HG03280 (cell line): Measurements from ENCODE around the gene TNFAIP6.

ENCODE experiments used
- ATAC-seq: cut with Tn5 transposase; IDR thresholded peaks from one replicate; pipeline ENCODE4 v1.9.1; 2021; ENCODE audit warnings: mild to moderate bottlenecking, moderate library complexity; ENCODE audit not compliant: unreplicated experiment

TNFAIP6 gene

DNA sequence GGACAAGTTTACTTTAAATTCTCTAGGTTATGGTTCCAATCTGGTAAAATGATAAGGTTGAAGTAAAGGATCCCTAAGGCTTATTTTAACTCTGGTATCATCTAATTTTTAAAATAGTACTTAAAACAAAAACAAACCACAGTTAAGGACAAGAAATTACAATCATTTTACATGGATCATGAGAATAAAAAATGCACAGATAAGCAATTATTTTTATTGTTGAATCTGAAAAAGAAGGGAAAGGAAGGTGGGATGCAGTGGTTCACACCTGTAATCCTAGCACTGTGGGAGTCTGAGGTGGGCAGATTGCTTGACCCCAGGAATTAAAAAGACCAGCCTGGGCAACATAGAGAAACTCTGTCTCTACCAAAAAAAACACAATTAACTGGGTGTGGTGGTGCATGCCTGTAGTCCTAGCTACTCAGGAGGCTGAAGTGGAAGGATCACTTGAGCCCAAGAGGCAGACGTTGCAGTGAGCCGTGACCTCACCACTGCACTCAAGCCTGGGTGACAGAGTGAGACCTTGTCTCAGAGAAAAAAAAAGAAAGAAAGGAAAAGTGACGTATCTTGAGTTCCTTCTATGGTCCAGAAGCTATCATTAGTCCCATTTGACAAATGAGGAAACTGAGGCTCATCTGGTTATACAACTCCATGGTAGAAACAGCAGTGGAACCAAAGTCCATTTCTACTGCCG is 2.5 kb downstream of the TNFAIP6 start:
- ATAC-seq = no peak

GRCh38 chr2:151361674-151362370 is 4.4 kb downstream of the TNFAIP6 start:
- no peak for ATAC-seq

DNA sequence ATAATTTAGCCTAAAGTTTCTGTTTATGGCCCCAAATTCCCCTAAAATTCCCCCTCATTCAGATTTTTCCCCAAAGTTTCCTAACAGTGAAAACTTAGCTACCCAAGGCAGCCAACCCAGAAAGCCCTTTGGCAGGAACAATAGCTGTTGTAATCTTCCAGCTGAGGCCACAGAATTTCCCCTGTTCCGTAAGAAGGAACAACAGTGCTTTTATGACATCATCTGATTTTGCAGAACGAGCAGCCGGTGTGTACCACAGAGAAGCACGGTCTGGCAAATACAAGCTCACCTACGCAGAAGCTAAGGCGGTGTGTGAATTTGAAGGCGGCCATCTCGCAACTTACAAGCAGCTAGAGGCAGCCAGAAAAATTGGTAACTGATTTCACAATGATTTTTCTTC is 6.3 kb downstream of the TNFAIP6 start:
- peak; percentile 65 for ATAC-seq

- ATAC-seq = no peak
These were observed 10.2 kb downstream of the TNFAIP6 start for GRCh38 chr2:151367571-151367970.

GRCh38 chr2:151374436-151374835 is 17.0 kb downstream of the TNFAIP6 start:
- ATAC-seq = peak; percentile 94

GRCh38 chr2:151379169-151379568 is 21.8 kb downstream of the TNFAIP6 start:
- ATAC-seq = no peak

GRCh38 chr2:151380580-151381235 is 23.3 kb downstream of the TNFAIP6 start:
- ATAC-seq = no peak

DNA sequence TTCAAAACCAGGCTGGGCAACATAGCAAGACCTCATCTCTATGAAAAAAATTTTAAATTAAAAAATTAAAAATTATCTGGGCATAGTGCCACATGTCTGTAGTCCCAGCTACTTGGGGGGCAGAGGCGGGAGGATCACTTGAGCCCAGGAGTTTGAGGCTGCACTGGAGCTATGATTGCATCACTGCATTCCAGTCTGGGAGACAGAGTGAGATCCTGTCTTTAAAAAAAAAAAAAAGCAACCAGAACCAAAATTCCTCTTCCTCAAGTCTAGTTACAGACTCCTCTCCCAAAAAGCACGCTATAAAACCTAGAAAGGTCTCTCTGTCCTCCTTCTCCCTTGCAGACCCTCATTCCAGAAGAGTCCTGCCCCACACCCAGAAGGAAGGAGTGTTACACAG is 23.9 kb downstream of the TNFAIP6 start:
- no peak for ATAC-seq

DNA sequence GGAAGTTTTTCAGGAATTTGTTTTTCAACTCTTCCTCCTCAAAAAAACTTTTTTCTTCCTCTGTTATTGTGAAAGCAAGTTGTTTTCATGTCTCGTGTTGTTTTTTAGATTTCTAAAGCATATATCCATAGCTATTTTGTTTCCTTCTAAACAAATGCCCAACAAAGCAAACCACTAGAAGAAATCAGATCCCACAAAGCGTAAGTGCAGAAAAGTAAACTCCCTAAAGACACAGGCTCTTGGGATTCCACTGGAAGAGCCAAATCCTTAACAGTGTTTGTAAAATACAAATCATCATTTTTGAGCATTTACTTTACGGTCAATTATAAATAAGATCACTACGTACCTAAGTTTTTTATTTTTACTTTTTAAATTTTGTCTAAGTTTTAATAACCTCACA is 30.6 kb downstream of the TNFAIP6 start:
- no peak for ATAC-seq

- ATAC-seq = no peak
These were observed 34.0 kb downstream of the TNFAIP6 start for GRCh38 chr2:151391436-151391835.

DNA sequence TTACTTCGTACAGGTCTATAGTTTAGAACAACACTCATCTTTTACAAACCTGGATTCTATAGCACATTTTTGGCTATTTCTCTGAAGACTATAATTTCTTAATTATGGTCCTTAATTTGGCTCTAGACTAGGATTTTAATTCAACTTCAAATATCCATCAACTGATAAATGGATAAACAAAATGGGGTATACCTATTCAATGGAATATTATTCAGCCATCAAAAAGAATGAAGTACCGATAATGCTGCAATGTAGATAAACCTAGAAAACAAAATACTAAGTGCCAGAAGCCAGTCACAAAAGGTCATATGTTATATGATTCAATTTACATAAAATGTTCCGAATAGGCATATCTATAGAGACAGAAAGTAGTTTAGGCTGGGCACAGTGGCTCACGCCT is 37.1 kb downstream of the TNFAIP6 start:
- ATAC-seq = no peak

DNA sequence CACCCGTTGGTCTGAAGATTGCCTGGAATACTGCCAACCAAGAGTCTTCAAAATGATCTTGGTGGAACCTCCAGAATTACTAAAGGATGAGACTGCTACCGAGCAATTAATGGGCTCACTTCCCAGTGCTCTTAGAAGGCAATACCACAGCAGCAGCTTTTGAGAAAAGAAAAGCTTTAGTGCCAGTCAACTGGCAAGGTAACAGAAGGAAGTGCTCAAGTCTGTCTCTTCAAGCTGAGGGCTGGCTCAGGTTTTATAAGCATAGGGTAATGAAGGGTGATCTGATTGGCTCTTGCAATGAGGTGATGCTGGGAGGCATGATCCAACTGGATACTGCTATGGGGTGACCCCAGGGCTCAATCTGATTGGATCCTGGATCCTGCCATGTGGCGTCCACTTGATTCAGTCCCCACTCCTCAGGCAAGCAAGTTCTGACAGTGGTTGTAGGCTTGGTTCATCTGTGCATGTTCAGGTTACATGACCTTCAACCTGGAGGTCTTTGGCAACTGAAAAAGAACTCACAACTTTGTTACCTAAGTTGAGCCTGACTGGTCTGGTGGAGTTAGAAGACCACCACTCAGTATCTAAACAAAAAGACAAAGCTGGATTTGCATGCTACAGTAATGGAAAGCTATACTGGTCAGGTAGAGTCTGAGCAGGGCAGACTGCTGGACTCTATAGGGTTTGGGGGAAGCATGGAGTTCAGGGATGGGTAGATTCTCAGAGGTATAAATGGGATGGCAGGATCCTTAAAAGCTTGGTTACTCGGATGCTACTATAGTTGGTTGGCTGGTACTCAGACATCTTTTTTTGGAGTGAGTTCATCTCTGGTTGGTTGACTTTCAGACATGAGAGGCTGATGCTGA is 38.4 kb downstream of the TNFAIP6 start:
- ATAC-seq = no peak

DNA sequence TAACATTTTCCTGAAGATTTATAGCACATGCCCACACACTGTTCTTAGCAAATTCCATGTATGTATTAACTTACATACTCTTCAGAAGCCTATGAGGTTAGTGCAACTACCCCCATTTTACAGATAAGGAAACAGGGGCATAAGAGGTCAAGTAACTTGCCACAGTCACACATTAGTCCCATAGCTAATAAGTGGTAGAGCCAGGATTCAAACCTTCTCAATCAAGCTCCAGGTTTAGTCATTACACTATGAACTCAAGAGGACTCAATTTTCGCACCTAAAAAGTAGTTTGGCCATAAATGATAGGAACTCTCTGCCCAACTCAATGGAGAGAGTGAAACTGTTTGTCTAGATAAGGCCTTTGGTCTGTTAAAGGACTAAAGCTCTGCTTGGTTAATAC is 42.6 kb downstream of the TNFAIP6 start:
- no peak for ATAC-seq

DNA sequence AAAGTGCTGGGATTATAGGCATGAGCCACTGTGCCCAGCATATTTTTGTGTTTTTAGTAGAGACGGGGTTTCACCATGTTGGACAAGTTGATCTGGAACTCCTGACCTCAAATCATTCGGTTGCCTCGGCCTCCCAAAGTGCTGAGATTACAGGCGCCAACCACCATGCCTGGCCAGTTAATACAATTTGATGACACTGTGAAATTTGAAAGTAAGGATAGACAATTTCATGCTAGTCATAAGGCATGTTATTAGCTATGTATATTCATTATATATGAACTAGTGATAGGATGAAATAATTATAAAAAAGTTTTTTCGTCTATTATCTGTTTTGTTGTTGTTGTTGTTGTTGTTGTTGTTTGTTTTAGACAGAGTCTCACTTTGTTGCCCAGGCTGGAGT is 43.8 kb downstream of the TNFAIP6 start:
- no peak for ATAC-seq

DNA sequence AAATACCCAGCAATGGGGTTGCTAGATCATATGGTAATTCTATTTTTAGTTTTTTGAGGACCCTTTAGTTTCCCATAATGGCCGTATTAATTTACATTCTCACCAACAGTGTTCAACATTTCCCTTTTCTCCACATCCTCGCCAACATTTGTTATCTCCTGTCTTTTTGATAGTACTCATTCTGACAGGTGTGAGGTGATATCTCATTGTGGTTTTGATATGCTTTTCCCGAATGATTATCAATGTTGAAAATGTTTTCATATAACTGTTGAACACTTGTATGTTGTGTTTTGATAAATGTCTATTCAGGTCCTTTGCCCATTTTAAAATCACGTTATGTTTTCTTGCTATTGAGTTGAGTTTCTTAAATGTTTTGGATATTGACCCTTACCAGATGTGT is 46.5 kb downstream of the TNFAIP6 start:
- no peak for ATAC-seq

DNA sequence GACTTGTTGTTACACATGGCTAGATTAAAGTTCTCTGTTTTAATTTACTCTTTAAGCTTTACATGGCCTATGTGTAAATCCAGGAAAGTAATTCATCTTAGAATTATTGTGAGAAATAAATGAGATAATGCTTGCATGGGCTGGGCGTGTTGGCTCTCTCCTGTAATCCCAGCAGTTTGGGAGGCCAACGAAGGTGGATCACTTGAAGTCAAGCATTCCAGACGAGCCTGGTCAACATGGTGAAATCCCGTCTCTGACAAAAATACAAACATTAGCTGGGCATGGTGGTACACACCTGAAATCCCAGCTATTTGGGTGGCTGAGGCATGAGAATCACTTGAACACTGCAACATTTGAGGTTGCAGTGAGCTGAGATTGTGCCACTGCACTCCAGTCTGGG is 48.0 kb downstream of the TNFAIP6 start:
- ATAC-seq = no peak

DNA sequence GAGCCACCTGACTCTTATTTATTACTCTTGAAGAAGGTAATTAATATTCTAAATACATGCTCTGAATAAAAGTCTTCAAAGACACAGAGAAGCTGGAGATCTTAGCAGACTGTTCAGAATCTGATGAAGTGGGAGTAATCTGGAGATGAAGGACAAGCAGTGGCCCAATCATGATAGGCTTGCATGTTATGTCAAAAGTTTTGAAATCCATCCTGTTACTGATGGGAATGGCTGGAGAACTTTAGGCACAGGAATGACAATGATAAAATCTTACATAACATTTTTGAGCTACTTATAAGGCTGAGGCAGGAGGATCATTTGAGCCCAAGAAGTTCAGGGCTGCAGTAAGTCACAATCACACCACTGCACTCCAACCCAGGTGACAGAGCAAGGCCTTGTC is 49.9 kb downstream of the TNFAIP6 start:
- no peak for ATAC-seq

- no peak for ATAC-seq
These were observed 51.6 kb downstream of the TNFAIP6 start for GRCh38 chr2:151408788-151409600.

DNA sequence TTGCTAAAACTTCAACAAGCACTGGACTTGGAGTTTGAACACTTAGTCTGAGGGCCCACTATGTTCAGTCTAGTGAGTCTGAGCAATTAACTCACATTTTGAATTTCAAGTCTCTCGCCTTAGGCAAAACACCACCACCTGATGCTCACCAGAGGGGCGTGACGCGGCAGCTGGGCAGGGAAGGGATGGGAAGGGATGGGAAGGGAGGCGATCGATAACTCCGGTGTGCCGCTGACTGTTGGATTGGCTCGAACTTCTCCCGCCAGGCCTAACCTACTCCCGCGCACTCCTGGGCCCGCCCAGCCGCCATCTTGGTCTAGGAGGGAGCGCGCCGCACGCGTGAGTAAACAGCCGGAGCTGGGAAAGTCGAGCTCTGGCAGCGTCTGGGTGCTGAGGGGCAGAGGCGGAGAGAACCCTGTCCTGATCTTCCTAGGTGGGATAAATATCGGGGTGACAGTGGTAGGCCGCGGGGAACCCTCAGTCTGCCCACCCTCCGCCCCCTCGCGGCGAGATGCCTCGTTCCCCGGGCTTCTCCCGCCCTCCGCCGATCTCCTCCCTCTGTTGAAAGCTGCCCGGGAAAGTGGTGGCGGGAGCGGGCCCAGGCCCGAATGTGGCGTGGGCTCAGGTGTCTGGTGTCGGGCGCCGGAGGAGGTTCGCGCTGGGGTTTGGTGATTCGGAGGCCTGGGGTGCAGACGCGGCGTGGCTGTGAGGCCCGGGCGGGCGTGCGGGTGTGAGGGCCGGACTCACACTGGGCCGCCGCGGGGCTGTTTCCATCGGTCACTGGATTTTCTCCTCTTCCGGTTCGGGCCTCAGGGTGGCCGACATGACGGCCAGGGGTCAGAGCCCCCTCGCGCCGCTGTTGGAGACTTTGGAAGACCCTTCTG is 52.5 kb downstream of the TNFAIP6 start, which contains the start of gene RIF1:
Gene RIF1 (plus strand): TSS at position 302 of the 884 bp plus-strand sequence. CDS start 522 bp downstream, at position 824.
- ATAC-seq = peak; percentile 95
